Fibroblast of skin of left biceps (primary cell): ENCODE measurements around the gene TNIP2.

ENCODE experiments used
- DNase-seq, 2 experiments: peaks; one replicate each; pipeline ENCODE4 v3.0.0-alpha.2; 2013; ENCODE audit warnings: low read depth in 2 of 2

TNIP2 gene, protein sequence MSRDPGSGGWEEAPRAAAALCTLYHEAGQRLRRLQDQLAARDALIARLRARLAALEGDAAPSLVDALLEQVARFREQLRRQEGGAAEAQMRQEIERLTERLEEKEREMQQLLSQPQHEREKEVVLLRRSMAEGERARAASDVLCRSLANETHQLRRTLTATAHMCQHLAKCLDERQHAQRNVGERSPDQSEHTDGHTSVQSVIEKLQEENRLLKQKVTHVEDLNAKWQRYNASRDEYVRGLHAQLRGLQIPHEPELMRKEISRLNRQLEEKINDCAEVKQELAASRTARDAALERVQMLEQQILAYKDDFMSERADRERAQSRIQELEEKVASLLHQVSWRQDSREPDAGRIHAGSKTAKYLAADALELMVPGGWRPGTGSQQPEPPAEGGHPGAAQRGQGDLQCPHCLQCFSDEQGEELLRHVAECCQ

DNA sequence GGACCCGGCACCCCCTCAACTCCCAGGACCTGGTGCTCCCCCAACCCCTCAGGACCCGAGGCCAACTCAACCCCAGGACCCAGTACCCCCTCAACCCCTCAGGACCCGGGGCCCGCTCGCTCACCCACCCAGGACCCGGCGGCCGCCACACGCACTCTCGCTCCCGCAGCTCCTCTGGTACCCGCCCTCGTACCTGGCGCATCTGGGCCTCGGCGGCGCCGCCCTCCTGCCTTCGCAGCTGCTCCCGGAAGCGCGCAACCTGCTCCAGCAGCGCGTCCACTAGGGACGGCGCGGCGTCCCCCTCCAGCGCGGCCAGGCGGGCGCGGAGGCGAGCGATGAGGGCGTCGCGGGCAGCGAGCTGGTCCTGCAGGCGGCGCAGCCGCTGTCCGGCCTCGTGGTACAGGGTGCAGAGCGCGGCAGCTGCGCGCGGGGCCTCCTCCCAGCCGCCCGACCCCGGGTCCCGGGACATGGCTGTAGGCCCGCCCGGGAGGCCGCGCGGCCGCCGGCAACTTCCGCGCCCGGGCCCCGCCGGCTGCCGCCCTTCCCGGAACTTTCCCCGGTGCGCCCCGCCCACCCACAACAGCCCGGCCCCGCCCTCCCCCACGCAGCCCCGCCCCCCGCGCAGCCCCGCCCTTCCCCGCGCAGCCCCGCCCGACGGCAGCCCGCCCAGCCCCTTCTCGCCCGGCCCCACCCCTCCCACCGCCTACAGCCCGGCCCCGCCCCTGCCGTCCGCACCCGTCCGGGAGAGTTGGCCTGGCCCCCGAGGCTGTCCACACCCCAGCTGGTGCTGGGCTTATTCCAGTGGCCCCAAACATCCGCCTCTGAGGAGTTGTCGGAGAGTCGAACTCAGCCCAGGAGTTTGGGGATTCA is at the start of gene TNIP2:
Gene TNIP2, minus strand, starts transcription at position 516 of the 870 bp plus-strand sequence. Its CDS starts 47 bp downstream, at position 469.
- DNase-seq: peak; percentile 33 to 49

DNA sequence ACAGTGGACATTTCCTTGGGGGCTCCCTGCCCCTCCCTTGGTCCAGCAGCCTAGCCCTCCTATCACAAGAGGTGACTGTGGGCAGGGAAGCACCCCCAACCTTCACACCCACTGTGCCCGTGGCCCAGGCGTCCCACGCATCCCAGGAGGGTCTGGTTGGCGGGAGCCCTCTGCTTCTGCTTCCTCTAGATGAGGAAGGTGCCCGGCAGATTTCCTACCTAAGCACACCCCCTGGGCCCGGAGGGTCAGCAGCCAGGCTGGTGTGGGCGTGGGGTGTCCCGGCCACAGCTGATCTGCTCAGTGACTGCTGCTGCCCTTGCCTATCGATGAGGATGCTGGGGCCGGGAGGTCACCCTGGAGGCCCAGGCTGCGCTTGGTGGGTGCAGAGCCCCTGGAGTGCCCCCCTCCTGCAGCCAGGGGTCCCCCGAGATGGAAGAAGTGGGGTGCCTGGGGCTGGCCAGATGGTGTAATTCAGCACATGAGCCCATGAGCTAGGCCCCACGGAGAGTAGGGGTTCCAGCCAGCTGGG is 48.9 kb upstream of the TNIP2 start:
- DNase-seq: no peak

DNA sequence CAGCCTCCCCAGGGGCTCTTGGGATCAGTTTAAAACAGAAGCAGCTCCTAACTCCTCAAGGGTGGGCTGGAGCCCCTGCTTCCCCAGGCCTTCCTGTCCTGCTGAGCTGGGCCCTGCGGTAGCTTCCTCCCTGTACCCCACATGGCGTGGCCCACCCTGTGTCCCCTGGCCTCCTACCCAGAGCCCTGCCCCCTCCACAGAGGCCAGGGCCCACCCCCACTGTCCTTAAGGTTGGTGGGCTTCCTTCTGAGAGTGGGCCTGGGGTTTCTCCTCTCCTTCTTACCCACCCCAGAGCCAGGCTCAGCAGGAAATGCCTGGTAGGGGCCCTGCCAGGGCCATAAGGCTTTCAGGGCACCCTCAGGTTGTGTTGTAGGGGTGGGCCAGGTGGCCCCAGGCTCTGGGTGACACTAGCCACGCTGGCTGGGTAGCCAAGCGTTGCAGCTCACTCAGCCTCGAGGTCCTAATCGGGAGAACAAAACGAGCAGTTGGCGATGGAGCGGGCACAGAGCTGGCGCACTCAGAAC is 48.4 kb upstream of the TNIP2 start:
- DNase-seq: no peak

DNA sequence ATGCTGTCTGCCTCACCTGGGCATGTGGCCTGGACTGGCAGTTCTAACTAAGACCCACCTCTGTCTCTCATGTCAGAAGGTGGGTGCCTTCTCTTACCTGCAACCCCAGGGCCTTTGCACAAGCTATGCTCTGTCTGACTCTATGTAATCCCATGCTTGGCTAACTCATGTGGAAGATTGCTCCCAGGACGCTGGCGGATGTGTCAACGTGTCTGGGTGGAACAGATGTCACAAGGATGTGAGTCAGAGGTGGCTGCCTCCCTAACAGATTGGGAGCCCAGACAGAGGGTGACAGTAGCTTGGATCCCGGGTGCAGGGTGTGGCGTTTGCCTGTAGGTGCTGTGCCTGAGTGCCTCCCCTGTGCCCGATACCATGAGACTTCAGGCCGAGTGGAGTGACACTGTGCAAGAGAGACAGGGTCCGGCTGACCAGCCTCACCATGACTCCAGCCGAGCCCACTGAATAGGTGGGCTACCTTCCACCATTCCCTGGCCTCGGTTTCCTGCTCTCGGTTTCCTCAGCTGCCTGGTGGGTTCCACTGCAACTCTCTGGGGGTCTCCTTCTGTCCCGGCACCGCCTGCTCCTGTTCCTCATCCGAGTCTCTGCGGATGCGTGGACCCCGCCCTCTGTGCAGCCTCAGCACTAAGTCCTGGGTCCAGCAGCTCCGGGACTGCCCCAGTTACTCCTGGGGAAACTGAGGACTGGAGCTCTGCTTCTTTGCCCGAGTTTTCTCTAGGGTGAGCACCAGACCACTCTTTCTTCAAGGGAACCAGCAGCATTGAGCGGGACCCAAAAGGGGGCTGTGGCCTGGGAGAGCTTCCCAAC is 47.7 kb upstream of the TNIP2 start:
- no peak for DNase-seq

DNA sequence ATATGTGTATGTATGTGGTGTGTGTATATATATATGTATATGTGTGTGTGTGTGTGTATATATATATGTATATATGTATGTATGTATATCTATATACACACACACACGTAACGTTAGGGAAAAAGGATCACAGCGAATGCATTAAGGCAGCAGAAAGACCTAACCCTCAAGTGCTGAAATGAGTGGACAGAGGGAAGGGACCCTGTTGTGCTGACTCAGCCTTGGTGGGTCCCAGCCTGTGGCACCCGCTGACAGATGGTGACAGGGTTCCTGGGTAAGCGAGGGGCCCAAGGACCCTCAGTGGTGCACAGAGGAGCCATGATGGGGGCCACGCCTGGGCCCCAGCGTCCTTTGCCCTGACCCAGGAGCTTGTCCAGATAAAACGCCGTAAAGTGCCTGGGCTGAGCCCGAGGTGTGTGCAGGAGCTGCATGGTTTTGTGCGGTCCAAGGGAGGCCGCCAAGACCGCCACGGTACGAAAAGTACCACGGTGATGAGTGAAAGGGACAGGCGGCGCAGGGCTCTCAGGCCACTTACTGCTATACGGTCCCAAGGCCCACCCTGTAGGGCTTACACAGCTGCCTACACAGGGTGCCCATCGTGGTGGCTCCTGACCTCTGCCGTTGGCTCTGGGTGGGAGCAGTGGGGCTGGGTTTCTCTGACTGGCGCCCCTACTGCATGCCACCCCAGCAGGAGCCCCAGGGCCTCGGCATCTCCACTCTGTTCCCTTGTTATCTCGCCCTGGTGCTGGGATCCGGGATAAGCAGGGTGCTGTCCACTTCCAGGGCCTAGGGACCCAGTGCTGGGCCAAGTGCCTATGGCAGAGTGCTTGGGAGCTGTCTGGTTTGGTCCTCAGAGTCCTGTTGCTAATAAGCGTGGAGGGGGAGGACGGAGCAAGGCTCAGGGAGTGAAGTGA is 46.7 kb upstream of the TNIP2 start:
- DNase-seq: no peak

DNA sequence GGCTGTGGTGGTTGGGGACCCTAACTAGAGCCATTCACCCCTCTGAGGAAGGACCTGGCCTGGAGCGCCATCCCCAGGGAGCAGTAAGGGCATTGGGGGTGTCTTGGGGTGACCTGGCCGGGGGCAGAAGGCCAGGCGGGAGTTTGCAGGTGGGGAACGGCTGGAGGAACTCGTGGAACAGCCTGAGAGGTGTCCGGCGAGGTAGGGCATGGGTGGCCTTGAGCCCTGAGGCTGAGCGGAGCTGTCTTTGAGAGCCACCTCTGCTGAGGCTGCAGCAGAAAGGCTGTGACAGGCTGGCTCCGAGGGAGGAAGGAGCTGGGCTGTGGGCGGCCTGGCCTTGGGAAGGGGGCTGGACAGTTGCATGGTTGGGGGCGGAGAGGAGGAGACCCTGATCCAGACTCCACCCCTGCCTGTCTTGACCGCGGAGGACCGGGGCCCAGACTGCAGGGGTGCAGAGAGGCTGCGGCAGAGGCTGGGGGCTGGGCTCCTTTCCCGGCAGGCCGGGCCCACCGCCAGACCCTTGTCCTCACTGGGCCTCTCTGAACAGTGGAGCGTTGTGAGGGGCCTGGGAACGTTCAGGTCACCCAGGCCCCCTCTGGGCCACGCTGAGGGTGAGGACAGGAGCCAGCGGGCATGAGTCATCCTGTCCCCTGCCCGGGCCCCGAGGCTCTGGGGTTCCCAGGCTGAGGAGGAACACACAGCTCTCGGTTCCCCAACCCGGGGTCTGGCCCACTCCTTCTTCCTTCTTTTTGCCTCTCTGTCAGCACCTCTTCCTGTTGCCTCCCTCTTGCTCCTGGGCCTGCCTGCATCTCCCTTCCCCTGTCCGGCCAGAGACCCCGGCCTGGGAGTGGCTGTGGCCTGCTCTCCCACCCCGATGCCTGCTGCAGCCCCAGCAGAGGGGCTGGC is 44.8 kb upstream of the TNIP2 start:
- DNase-seq: peak; percentile 21 to 30

DNA sequence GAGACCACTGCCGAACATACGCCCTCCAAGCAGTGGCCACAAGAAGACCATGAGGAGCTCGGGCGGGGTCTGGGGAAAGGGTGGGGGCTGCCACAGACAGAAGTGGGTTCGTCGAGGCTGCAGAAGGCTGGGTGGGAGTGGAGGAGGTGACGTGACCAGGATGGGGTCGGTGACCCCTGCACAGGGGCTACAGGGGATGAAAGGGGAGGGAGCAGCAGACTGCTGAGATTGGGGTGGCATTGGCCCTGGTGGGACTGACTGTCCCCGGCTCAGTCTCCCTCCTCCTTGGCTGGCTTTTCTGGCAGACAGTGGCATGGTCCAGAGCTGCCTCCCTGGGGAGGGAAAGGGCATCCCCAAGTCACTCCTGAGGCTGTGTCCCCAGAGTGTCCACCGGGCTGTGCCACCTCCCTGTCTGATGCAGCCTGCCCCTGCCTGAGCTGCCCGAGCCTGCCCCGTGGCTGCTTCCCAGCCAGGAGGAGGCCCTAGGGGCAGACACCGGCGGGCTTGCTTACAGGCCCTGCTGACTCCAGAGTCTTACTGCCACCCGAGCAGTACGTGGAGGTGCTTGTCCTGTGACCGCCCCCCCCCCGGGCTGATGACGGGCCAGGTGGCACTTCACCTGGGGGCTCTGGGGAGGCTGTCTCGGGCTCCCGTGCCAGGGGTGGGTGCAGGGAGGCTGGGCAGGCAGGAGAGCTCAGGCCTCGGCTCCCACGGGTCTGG is 44.0 kb upstream of the TNIP2 start:
- no peak for DNase-seq

DNA sequence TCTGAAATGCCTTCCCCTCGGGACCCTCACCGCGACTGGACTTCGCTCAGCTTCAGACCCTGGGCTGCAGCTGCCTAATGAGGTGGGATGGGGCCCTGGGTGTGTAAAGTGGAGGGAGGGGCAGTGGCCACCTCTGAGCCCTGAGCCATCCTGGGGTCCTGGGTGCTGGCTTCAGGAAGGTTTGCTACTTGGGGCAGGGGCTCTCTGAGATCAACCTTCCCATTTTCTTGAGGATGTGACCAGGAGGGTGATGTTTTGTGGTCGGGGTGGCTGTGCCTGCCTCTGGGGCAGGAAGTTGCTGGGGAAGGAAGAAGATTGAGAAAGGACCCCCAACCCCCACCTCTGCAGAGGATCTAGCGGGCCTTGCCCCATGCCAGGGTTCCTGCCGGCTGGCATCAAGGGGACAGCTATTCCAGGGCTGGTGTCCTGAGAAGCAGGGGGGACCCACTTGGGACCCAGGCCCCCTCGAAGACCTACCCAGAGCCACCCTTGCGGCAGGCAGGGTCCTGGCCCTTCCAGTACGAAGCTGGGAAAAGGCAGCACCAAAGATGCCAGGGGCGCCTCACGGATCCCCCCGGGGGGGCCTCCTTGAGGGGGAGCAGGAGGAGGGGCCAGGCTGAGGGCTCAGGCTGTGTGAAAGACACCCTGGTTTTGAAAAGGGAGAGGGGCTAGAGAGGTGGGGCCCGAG is 43.2 kb upstream of the TNIP2 start:
- DNase-seq: no peak

DNA sequence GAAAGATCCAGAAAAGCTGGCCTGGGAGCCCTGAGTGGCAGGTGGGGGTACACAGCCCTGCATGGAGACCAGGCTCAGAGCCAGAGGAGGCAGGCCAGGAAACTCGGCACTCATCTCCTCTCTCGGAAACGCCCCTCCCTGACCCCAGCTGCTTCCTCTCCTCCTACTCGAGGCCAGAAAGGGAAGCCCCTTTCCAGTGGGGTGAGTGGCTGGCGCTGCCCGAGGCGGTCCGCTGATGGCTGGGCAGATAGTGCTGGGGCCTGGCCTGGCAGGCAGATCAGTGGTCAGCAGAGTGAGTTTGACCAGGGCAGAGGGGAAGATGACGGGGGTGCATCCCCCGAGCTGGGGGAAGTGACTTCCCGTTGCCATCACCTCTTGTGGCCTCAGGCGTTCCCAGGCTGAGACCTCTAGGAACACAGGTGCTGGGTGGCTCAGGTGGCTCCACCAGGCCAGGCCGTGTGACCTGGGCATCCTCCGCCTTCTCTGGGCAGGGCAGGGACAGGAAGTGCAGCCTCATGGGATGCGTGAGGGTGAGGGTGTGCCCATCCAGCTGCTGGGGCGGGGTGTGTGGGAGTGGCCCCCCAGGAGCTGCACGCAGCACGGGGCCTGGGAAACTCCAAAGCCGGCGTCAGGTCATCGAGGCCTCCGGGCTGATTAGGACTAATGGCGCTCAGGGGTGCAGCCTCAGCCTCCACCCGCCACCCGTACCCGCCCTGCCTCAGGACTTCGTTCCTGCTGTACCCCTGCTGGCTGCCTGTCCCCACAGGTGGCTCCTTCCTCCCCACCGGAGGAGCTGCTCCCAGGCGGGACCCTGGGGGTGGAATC is 42.5 kb upstream of the TNIP2 start:
- no peak for DNase-seq

DNA sequence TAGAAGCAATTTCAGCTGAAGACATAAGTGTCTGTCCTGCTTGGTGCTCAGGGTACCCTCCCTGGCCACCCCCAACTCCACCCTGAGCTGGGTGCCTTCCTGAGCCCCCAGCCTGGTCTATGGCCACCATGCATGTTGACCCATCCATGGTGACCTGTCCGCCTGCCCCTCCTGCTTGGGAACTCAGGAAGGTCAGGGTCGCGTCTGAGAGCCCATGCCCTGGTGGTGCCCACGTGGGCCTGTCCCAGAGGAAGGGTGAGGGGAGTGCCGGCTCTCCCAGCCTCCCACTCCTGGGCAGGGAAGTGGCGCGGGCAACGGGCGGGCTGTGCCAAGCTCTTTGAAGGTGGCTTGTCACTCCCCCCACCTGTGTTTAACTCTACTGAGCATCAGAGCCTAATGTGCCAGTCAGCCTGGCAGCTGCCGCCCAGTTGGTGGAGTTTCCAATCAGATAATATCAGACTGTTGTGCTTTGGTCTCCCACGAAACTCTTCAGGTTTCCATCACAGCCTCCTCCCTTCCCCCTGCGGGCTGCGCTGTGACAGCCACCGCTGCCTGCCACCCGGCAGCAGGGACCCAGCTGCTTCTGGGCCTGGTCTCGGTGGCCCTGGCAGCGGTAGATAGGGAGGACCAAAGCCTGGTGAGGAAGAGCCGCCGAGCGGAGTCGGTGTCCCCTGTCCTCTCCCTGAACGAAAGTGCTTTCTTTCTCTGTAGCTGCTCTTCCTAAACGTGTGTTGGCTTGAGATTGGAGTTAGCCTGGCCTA is 41.6 kb upstream of the TNIP2 start:
- no peak for DNase-seq

DNA sequence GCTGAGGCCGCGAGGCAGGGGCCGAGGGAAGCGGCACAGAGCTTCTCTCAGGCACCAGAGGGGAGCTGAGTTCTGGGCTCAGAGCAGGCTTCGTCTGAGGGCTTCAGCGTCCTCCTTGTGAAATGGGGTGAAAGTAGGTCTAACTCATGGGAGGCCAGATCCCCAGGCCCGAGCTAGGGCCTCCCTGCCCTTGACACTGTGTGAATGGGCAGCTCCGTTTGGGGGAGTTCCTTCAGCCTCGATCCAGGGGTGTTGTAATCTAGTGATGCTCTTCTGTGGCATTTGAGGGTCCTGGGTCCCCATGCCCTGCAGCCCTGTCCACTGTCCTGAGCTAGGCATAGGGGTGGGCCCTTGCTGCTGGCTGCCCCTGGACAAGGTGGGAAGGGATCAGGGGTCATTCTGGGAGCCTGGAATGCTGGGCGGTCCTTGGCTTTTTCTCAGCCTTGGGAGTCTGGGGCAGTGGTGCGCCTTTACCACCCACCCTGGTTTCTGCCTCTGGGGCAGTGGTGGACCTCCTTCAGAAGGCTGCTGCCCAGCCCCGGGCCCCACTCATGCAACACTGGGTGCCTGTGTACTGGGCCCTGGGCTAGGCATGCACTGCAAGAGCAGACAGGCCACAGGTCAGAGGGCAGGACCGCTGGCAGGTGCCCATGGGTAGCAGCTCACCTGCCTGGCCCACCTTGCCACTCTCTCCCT is 40.9 kb upstream of the TNIP2 start:
- no peak for DNase-seq

DNA sequence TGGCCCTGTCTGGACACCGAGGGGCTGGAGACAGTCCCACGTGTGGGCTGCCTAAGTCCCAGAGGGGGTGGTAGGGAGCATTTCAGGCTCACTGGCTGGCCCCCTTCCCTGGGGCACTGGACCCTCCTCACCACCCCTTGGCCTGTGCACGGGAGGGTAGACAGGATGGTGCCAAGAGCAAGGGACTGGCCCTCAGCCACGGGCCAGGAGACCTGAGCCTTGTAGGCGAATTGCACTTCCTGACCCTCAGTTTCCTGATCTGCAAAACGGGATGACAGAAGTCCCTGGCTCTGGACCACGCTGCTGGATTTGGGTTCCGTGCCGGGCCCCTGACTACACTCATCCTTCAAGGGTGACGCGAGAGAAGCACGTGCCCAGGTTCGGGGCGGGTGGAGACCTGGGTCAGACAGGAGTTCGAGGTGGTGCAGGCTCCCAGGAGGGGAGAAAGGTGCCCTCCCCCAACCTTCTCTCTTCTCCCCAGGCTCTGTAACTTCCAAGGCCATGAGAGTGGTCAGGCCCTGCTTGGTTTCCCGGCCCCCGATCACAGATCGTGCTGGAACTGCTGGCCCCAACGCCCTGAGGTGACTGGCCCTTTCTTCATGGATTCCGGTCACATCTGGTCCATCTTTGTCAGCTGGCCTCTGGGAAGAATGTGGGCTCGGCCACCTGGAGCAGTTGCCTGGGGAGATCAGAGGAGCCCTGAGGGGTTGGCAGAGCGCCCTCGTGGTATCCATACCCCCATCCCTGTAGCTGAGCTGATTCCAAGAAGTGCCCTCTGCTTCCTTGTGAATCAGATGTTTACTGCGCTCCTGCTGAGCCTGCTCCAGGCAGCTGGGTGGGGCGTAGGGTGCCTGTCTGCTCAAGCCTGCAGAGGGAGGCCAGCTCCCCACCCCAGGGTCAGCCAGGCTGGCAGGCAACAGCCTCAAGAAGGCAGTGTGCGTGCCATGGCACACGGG is 40.0 kb upstream of the TNIP2 start:
- no peak for DNase-seq

DNA sequence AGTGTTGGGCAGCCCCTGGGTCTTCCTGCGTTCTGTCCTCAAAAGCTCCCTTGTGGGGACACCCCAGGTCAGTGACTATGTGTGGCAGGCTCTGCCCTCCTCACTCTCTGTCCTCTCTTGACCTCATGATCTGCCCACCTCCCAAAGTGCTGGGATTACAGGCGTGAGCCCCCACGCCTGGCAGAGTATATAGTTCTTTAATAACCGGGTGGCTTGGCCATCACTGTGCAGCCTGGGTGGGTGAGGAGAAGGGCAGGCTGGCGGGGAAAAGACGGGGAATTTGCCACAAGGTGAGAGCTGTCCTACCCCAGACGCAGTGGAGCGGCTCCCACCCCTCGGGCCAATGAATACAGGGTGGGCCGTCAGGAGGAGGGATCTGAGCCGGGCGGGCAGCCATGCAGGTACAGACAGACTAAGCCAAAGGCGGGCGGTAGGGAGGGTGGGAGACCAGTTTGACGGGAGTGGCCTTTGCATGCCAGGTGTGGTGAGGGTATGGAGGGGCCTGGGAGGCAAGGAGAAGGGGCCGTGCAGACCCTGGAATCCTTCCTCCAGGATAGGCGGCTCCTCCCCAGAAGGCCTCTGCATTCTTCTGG is 39.3 kb upstream of the TNIP2 start:
- DNase-seq: no peak
